ENCODE data around the gene RAB3GAP2.

GRCh38 chr1:220316305-220316704 lies 44.1 kb upstream of the RAB3GAP2 start:
- no peak for TF ChIP-seq CTCF (IDR thresholded peaks at IDR 0.05)
- TF ChIP-seq POLR2AphosphoS5 (IDR thresholded peaks at IDR 0.05) = no peak
- TF ChIP-seq EP300 (IDR thresholded peaks at IDR 0.05) = no peak
- TF ChIP-seq POLR2A (IDR thresholded peaks at IDR 0.05) = no peak

All from gastroesophageal sphincter (tissue), 3 donors.